ENCODE data around the gene GFOD1.

The GFOD1 gene

GRCh38 chr6:13384966-13385365 is 102.4 kb downstream of the GFOD1 start:
- no peaks in the 10 kb centered on the region for H3K4me1 ChIP-seq
- H3K27ac ChIP-seq: no peak overlapping the region
- H3K79me2 ChIP-seq: peaks cover 2% of the 10 kb centered on the region

GRCh38 chr6:13384506-13384905 is 102.9 kb downstream of the GFOD1 start:
- no peak overlapping the region for H3K27ac ChIP-seq
- TF ChIP-seq, protein P1, sequence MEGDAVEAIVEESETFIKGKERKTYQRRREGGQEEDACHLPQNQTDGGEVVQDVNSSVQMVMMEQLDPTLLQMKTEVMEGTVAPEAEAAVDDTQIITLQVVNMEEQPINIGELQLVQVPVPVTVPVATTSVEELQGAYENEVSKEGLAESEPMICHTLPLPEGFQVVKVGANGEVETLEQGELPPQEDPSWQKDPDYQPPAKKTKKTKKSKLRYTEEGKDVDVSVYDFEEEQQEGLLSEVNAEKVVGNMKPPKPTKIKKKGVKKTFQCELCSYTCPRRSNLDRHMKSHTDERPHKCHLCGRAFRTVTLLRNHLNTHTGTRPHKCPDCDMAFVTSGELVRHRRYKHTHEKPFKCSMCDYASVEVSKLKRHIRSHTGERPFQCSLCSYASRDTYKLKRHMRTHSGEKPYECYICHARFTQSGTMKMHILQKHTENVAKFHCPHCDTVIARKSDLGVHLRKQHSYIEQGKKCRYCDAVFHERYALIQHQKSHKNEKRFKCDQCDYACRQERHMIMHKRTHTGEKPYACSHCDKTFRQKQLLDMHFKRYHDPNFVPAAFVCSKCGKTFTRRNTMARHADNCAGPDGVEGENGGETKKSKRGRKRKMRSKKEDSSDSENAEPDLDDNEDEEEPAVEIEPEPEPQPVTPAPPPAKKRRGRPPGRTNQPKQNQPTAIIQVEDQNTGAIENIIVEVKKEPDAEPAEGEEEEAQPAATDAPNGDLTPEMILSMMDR (IDR thresholded peaks at IDR 0.05): no peak
- H2AFZ ChIP-seq: no peak overlapping the region
- H3K9me3 ChIP-seq (ENCODE audit: control insufficient read depth, low read length): no peaks in the 10 kb centered on the region
- no peak overlapping the region for H3K4me3 ChIP-seq (ENCODE audit: low read depth, low read length)
- H3K79me2 ChIP-seq: no peaks in the 10 kb centered on the region
- H3K4me2 ChIP-seq (ENCODE audit: low read length): no peak overlapping the region
- no peaks in the 10 kb centered on the region for H3K36me3 ChIP-seq (ENCODE audit: control insufficient read depth, insufficient read depth, low read length)
- no peak overlapping the region for H3K9ac ChIP-seq
- no peaks in the 10 kb centered on the region for H3K4me1 ChIP-seq
- no peaks in the 10 kb centered on the region for H3K27me3 ChIP-seq (ENCODE audit: control insufficient read depth, insufficient read depth, low read length)

More at GRCh38 chr6:13384966-13385365, 102.4 kb downstream of the GFOD1 start:
- H3K9me3 ChIP-seq (ENCODE audit: control insufficient read depth, low read length): no peaks in the 10 kb centered on the region
- H3K36me3 ChIP-seq (ENCODE audit: control insufficient read depth, insufficient read depth, low read length): no peaks in the 10 kb centered on the region
- TF ChIP-seq, protein P1 (IDR thresholded peaks at IDR 0.05): no peak
- no peak overlapping the region for H3K9ac ChIP-seq
- H2AFZ ChIP-seq: no peak overlapping the region
- H3K4me3 ChIP-seq (ENCODE audit: low read depth, low read length): no peak overlapping the region
- no peak overlapping the region for H3K4me2 ChIP-seq (ENCODE audit: low read length)
- H3K27me3 ChIP-seq (ENCODE audit: control insufficient read depth, insufficient read depth, low read length): no peaks in the 10 kb centered on the region

GRCh38 chr6:13383328-13384163 is 103.9 kb downstream of the GFOD1 start:
- Histone ChIP-seq H3K79me2 (no peaks in the 10 kb centered on the region), H3K4me3 (ENCODE audit: low read depth, low read length) (no peak overlapping the region), H3K36me3 (ENCODE audit: control insufficient read depth, insufficient read depth, low read length) (no peaks in the 10 kb centered on the region), H3K9me3 (ENCODE audit: control insufficient read depth, low read length) (no peaks in the 10 kb centered on the region), H3K4me2 (ENCODE audit: low read length) (no peak overlapping the region), H2AFZ (no peak overlapping the region), H3K9ac (no peak overlapping the region), H3K27ac (no peak overlapping the region), H3K27me3 (ENCODE audit: control insufficient read depth, insufficient read depth, low read length) (no peaks in the 10 kb centered on the region), H3K4me1 (no peaks in the 10 kb centered on the region)
- TF ChIP-seq, protein P1 (IDR thresholded peaks at IDR 0.05): no peak

DNA sequence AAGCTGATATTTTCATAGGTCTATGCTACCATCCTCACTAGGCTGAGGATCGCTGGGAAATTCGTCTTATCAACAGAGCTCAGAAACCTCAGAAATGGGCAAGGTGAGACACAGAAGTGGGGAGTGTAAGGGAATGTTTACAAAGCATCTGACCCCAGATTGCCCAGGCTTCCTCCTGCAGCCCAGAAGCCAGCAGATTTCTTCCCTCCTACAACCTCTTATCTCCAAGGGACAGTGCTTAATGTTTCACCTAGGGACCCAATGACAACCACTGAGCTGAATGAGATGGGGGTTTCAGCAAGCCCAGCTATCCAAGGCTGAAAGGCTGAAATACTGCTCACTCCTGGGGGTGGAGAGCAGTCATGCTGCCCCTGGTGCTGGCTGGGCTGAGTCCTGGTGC is 106.6 kb downstream of the GFOD1 start:
- Histone ChIP-seq H2AFZ (no peak overlapping the region), H3K4me2 (ENCODE audit: low read length) (no peak overlapping the region), H3K4me1 (no peaks in the 10 kb centered on the region), H3K9me3 (ENCODE audit: control insufficient read depth, low read length) (no peaks in the 10 kb centered on the region), H3K4me3 (ENCODE audit: low read depth, low read length) (no peak overlapping the region), H3K27me3 (ENCODE audit: control insufficient read depth, insufficient read depth, low read length) (no peaks in the 10 kb centered on the region), H3K9ac (no peak overlapping the region), H3K27ac (no peak overlapping the region), H3K79me2 (peaks cover 3% of the 10 kb centered on the region), H3K36me3 (ENCODE audit: control insufficient read depth, insufficient read depth, low read length) (no peaks in the 10 kb centered on the region)
- TF ChIP-seq, protein P1 (IDR thresholded peaks at IDR 0.05): no peak
